ENCODE measurements around the gene LRPAP1.

Gene LRPAP1

DNA sequence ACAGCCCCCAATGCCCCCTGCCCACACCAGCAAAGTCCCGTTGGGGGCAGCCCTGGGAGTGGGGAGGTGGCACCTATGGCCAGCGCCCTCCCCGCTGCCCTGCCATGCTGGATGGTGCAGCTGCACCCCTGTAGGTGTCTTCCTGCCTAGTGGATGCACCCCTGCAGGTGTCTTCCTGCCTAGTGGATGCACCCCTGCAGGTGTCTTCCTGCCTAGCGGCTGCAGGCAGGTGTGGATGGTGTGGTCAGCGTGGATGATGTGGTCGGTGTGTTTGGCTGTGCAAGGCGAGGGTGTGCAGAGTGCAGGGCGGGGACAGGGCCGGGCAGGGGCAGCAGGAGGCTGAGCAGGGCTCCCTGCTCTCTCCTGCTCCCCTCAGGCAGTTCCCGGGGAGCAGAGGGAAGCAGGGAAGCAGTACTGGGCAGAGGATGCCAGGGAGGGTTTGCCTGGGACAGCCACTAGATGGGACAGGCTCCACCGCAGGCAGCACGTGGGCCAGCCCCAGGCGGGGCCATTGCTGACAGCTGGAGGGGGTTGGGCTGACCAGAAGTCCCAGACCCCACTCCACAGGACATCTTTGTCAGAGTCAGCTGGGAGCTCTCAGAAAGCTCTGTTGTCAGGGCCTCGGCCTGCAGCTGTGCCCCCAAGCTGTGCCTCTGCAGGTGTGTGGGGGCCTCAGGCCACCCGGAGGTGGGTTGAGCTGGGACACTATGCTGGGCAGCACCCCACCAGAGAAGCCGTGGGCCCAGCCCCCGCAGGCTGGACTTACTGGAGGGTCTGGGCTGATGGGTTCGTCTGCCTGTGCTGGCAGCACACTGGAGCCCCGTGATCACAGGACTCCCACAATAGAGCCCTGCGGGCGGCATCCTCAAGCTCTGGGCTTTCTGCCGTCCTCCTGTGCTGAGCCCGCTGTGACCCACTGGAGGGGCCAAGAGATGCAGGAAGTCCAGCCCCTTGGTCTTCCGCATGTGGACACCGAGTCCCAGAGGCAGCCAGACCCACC is 45.4 kb downstream of the LRPAP1 start:
- Histone ChIP-seq H3K36me3 (ENCODE audit: insufficient read depth, low read length) (no peaks in the 10 kb centered on the region), H3K9ac (ENCODE audit: low read length) (no peak overlapping the region), H3K9me3 (ENCODE audit: low read length) (no peaks in the 10 kb centered on the region), H3F3A (ENCODE audit: insufficient read depth, low read length) (no peaks in the 10 kb centered on the region), H2AFZ (ENCODE audit: low read length) (no peak overlapping the region), H3K4me3 (ENCODE audit: low read depth, low read length, poor library complexity, severe bottlenecking) (no peak overlapping the region), H3K4me2 (ENCODE audit: low read length) (no peak overlapping the region), H3K27ac (ENCODE audit: low read depth, low read length, poor library complexity, severe bottlenecking) (no peak overlapping the region), H3K79me2 (ENCODE audit: insufficient read depth, low read length) (no peaks in the 10 kb centered on the region), H3K9me2 (ENCODE audit: low read depth, low read length) (no peaks in the 10 kb centered on the region), H4K20me1 (ENCODE audit: insufficient read depth, low read length) (no peaks in the 10 kb centered on the region), H3K4me1 (ENCODE audit: insufficient read depth, low read length, severe bottlenecking) (no peaks in the 10 kb centered on the region), H3K27me3 (ENCODE audit: insufficient read depth, low read length) (no peaks in the 10 kb centered on the region)
- TF ChIP-seq, protein P1, sequence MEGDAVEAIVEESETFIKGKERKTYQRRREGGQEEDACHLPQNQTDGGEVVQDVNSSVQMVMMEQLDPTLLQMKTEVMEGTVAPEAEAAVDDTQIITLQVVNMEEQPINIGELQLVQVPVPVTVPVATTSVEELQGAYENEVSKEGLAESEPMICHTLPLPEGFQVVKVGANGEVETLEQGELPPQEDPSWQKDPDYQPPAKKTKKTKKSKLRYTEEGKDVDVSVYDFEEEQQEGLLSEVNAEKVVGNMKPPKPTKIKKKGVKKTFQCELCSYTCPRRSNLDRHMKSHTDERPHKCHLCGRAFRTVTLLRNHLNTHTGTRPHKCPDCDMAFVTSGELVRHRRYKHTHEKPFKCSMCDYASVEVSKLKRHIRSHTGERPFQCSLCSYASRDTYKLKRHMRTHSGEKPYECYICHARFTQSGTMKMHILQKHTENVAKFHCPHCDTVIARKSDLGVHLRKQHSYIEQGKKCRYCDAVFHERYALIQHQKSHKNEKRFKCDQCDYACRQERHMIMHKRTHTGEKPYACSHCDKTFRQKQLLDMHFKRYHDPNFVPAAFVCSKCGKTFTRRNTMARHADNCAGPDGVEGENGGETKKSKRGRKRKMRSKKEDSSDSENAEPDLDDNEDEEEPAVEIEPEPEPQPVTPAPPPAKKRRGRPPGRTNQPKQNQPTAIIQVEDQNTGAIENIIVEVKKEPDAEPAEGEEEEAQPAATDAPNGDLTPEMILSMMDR (IDR thresholded peaks at IDR 0.05; ENCODE audit: low read length) = no peak
- no peak for TF ChIP-seq EZH2 (IDR thresholded peaks at IDR 0.05; ENCODE audit: borderline replicate concordance, low read length)

DNA sequence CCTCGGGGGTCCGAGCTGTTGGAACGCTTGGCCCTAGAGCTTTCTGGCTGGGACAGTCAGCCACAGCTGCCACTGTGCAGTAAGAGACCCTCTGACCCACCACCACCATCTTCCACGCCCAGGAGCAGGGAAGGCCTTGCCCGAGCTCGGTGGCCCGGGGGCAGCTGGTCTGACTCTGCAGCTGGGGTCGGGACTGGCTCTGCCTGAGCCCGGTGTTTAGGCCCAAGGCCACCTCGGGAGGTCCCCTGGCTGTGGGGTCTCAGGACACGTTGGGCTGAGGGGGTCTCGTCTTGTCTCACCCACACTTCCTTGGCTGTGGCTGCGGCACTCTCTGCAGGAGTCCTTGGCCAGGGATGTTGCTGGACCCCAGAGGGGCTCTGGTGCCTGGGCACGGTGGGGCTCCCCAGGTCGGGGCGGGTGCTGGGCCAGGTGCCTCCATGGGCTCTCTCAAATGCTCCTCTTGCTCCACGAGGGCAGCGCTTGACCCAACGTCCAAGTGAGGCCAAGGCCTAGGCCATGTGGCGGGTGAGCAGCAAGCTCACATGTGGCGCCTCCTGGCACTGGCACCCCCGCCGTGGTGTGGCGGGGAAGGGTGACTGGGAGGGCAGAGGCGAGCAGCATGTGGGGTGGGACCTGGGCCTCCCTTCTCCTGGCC is 46.2 kb downstream of the LRPAP1 start:
- no peak overlapping the region for H3K4me2 ChIP-seq (ENCODE audit: low read length)
- no peaks in the 10 kb centered on the region for H3K36me3 ChIP-seq (ENCODE audit: insufficient read depth, low read length)
- H2AFZ ChIP-seq (ENCODE audit: low read length) = no peak overlapping the region
- H3F3A ChIP-seq (ENCODE audit: insufficient read depth, low read length) = no peaks in the 10 kb centered on the region
- H3K9ac ChIP-seq (ENCODE audit: low read length) = no peak overlapping the region
- H3K27ac ChIP-seq (ENCODE audit: low read depth, low read length, poor library complexity, severe bottlenecking) = no peak overlapping the region
- H3K9me3 ChIP-seq (ENCODE audit: low read length) = no peaks in the 10 kb centered on the region
- H3K79me2 ChIP-seq (ENCODE audit: insufficient read depth, low read length) = no peaks in the 10 kb centered on the region
- H3K9me2 ChIP-seq (ENCODE audit: low read depth, low read length) = no peaks in the 10 kb centered on the region
- H3K4me3 ChIP-seq (ENCODE audit: low read depth, low read length, poor library complexity, severe bottlenecking) = no peak overlapping the region
- no peaks in the 10 kb centered on the region for H3K27me3 ChIP-seq (ENCODE audit: insufficient read depth, low read length)
- no peaks in the 10 kb centered on the region for H4K20me1 ChIP-seq (ENCODE audit: insufficient read depth, low read length)
- no peak for TF ChIP-seq EZH2 (IDR thresholded peaks at IDR 0.05; ENCODE audit: borderline replicate concordance, low read length)
- TF ChIP-seq, protein P1 (IDR thresholded peaks at IDR 0.05; ENCODE audit: low read length) = no peak
- H3K4me1 ChIP-seq (ENCODE audit: insufficient read depth, low read length, severe bottlenecking) = no peaks in the 10 kb centered on the region

DNA sequence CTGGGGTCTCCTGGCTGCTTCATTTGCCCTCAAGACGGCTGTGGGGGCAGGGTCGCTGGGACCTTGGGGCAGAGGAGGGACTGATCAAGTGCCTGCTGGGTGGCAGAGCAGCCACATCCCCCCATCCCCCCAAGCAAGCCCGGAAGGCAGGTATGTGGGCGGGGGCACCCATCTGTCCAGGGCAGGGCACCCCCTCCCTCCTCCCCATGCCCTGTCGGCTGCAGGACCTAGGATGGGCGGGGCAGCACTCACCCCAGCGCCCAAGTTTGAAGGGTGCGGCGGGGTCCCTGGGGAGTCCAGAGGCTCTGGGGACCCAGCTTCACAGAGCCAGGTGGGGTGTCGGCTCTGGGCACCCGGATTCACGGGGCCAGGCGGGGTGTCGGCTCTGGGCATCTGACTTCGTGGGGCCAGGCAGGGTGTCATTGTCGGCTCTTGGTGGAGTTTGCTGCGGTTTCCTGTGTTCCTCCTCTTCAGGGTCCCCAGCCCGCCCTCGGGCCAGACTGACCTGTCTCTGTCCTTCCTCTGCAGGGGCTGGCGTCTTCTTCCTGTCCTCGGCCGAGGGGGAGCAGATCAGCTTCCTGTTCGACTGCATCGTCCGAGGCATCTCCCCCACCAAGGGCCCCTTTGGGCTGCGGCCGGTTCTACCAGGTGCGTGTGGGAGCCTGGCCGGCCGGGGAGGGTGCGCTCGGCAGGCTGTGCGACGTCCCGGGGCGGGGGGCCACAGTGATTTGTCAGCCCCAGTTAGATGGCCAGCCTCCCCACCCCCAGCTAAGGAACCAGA is 47.0 kb downstream of the LRPAP1 start:
- TF ChIP-seq, protein P1 (IDR thresholded peaks at IDR 0.05; ENCODE audit: low read length) = no peak
- TF ChIP-seq EZH2 (IDR thresholded peaks at IDR 0.05; ENCODE audit: borderline replicate concordance, low read length) = no peak
- Histone ChIP-seq H3F3A (ENCODE audit: insufficient read depth, low read length) (no peaks in the 10 kb centered on the region), H2AFZ (ENCODE audit: low read length) (no peak overlapping the region), H3K27me3 (ENCODE audit: insufficient read depth, low read length) (no peaks in the 10 kb centered on the region), H3K79me2 (ENCODE audit: insufficient read depth, low read length) (no peaks in the 10 kb centered on the region), H3K9me2 (ENCODE audit: low read depth, low read length) (no peaks in the 10 kb centered on the region), H4K20me1 (ENCODE audit: insufficient read depth, low read length) (no peaks in the 10 kb centered on the region), H3K4me3 (ENCODE audit: low read depth, low read length, poor library complexity, severe bottlenecking) (no peak overlapping the region), H3K9me3 (ENCODE audit: low read length) (no peaks in the 10 kb centered on the region), H3K27ac (ENCODE audit: low read depth, low read length, poor library complexity, severe bottlenecking) (no peak overlapping the region), H3K36me3 (ENCODE audit: insufficient read depth, low read length) (no peaks in the 10 kb centered on the region), H3K4me2 (ENCODE audit: low read length) (no peak overlapping the region), H3K4me1 (ENCODE audit: insufficient read depth, low read length, severe bottlenecking) (no peaks in the 10 kb centered on the region), H3K9ac (ENCODE audit: low read length) (no peak overlapping the region)

Measured in OCI-LY1 (cell line).